H9 (cell line): Measurements from ENCODE around the gene GSTO2. TPM values are rescaled to one million over a fixed set of nuclear protein-coding genes. Genes with fewer than 3 reads are reported as not detected.

Source experiments
- DNase-seq: peaks from one replicate; pipeline ENCODE4 v3.0.0-alpha.2; 2017
- H2AFZ ChIP-seq: one replicate; pipeline ENCODE4 v1.6.1; 2013; ENCODE audit warnings: mild to moderate bottlenecking, low read length, control low read depth, moderate library complexity
- H2AK5ac ChIP-seq: 2 replicates; pipeline ENCODE4 v1.6.1; 2013; ENCODE audit warnings: low read length, control low read depth, mixed read lengths; ENCODE audit not compliant: insufficient read length
- H2BK120ac ChIP-seq: one replicate; pipeline ENCODE4 v1.6.1; 2013; ENCODE audit warnings: low read depth, mild to moderate bottlenecking, low read length, control low read depth, inconsistent platforms; ENCODE audit not compliant: poor library complexity, severe bottlenecking
- H2BK12ac ChIP-seq: 2 replicates; pipeline ENCODE4 v1.6.1; 2013; ENCODE audit warnings: low read length, control low read depth, mixed read lengths, low read depth; ENCODE audit not compliant: insufficient read length
- H2BK15ac ChIP-seq: 2 replicates; pipeline ENCODE4 v1.6.1; 2013; ENCODE audit warnings: low read depth, low read length, control low read depth
- H2BK20ac ChIP-seq: one replicate; pipeline ENCODE4 v1.6.1; 2013; ENCODE audit warnings: low read depth, mild to moderate bottlenecking, low read length, control low read depth, inconsistent platforms; ENCODE audit not compliant: poor library complexity, severe bottlenecking
- H2BK5ac ChIP-seq: 2 replicates; pipeline ENCODE4 v1.6.1; 2013; ENCODE audit warnings: low read length, control low read depth, mixed read lengths; ENCODE audit not compliant: insufficient read length
- H3K14ac ChIP-seq: 2 replicates; pipeline ENCODE4 v1.6.1; 2013; ENCODE audit warnings: low read length, control low read depth; ENCODE audit not compliant: insufficient read depth
- H3K18ac ChIP-seq: 2 replicates; pipeline ENCODE4 v1.6.1; 2013; ENCODE audit warnings: low read depth, mild to moderate bottlenecking, mixed read lengths, low read length, control low read depth; ENCODE audit not compliant: insufficient read length
- H3K23ac ChIP-seq: 2 replicates; pipeline ENCODE4 v1.6.1; 2013; ENCODE audit warnings: low read length, control low read depth, mixed read lengths, low read depth; ENCODE audit not compliant: insufficient read length
- H3K23me2 ChIP-seq: 2 replicates; pipeline ENCODE4 v1.6.1; 2013; ENCODE audit warnings: low read depth, mild to moderate bottlenecking, mixed read lengths, low read length, control low read depth; ENCODE audit not compliant: insufficient read length, poor library complexity, severe bottlenecking
- H3K27ac ChIP-seq: 2 replicates; pipeline ENCODE4 v1.5.1; 2013; ENCODE audit warnings: low read length, control low read depth, mixed read lengths, low read depth; ENCODE audit not compliant: insufficient read length
- H3K27me3 ChIP-seq: 2 replicates; pipeline ENCODE4 v1.6.1; 2013; ENCODE audit warnings: low read length, control low read depth, inconsistent platforms; ENCODE audit not compliant: insufficient read depth
- H3K4ac ChIP-seq: 2 replicates; pipeline ENCODE4 v1.6.1; 2013; ENCODE audit warnings: low read depth, mild to moderate bottlenecking, control low read depth, inconsistent platforms, low read length, moderate library complexity
- H3K4me1 ChIP-seq: 2 replicates; pipeline ENCODE4 v1.6.1; 2013; ENCODE audit warnings: low read length, control low read depth, inconsistent platforms; ENCODE audit not compliant: insufficient read depth
- H3K4me2 ChIP-seq: 2 replicates; pipeline ENCODE4 v1.6.1; 2013; ENCODE audit warnings: low read length, control low read depth, mixed read lengths; ENCODE audit not compliant: insufficient read length, insufficient read depth
- H3K56ac ChIP-seq: 2 replicates; pipeline ENCODE4 v1.6.1; 2013; ENCODE audit warnings: low read depth, mild to moderate bottlenecking, mixed read lengths, low read length, control low read depth; ENCODE audit not compliant: insufficient read length
- H3K79me1 ChIP-seq: 2 replicates; pipeline ENCODE4 v1.6.1; 2013; ENCODE audit warnings: low read depth, mild to moderate bottlenecking, moderate library complexity, low read length, control low read depth, inconsistent platforms; ENCODE audit not compliant: insufficient read depth, poor library complexity, severe bottlenecking
- H3K79me2 ChIP-seq: 2 replicates; pipeline ENCODE4 v1.6.1; 2013; ENCODE audit warnings: low read length, control low read depth, inconsistent platforms; ENCODE audit not compliant: insufficient read depth
- H3K9ac ChIP-seq: 2 replicates; pipeline ENCODE4 v1.6.1; 2013; ENCODE audit warnings: low read length, control low read depth, mixed read lengths; ENCODE audit not compliant: insufficient read length; ENCODE audit errors: extremely low read depth
- H3K9me3 ChIP-seq: one replicate; pipeline ENCODE4 v1.6.1; 2013; ENCODE audit warnings: low read depth, low read length, inconsistent platforms; ENCODE audit not compliant: control insufficient read depth
- H3T11ph ChIP-seq: one replicate; pipeline ENCODE4 v1.6.1; 2013; ENCODE audit warnings: mild to moderate bottlenecking, low read length, control low read depth, inconsistent platforms
- H4K20me1 ChIP-seq: one replicate; pipeline ENCODE4 v1.6.1; 2013; ENCODE audit not compliant: control insufficient read depth, insufficient read length, insufficient read depth
- H4K5ac ChIP-seq: 2 replicates; pipeline ENCODE4 v1.6.1; 2013; ENCODE audit warnings: low read depth, mild to moderate bottlenecking, mixed read lengths, low read length, control low read depth; ENCODE audit not compliant: insufficient read length
- H4K8ac ChIP-seq: replicated peaks from 2 replicates; pipeline ENCODE4 v1.6.1; 2013; ENCODE audit warnings: low read length, control low read depth, mixed read lengths, low read depth; ENCODE audit not compliant: insufficient read length
- H4K91ac ChIP-seq: 2 replicates; pipeline ENCODE4 v1.6.1; 2013; ENCODE audit warnings: low read depth, mild to moderate bottlenecking, moderate library complexity, mixed read lengths, low read length, control low read depth; ENCODE audit not compliant: insufficient read length
- H3K27ac Mint-ChIP-seq, 3 experiments: 2 replicates in 2 of 3; 3 replicates in 1 of 3; pipeline ENCODE4 v1.8.0; 2020 to 2021; ENCODE audit warnings: mixed read lengths in 3 of 3, mild to moderate bottlenecking in 1 of 3, moderate library complexity in 1 of 3
- H3K27me3 Mint-ChIP-seq: 2 replicates; pipeline ENCODE4 v1.8.0; 2021; ENCODE audit warnings: low read depth, mild to moderate bottlenecking, moderate library complexity, mixed read lengths
- H3K36me3 Mint-ChIP-seq, 3 experiments: 2 replicates in 2 of 3; 3 replicates in 1 of 3; pipeline ENCODE4 v1.8.0; 2020 to 2021; ENCODE audit warnings: low read depth in 3 of 3, mixed read lengths in 3 of 3; ENCODE audit not compliant: insufficient read depth in 1 of 3
- H3K4me1 Mint-ChIP-seq, 2 experiments: 2 replicates each; pipeline ENCODE4 v1.8.0; 2020; ENCODE audit warnings: mixed read lengths in 2 of 2
- H3K4me3 Mint-ChIP-seq, 2 experiments: 2 replicates in 1 of 2; 3 replicates in 1 of 2; pipeline ENCODE4 v1.8.0; 2020 to 2021; ENCODE audit warnings: mild to moderate bottlenecking in 2 of 2, mixed read lengths in 2 of 2, moderate library complexity in 1 of 2
- H3K9me3 Mint-ChIP-seq, 2 experiments: 2 replicates in 1 of 2; 3 replicates in 1 of 2; pipeline ENCODE4 v1.8.0; 2020; ENCODE audit warnings: mild to moderate bottlenecking in 2 of 2, mixed read lengths in 2 of 2, moderate library complexity in 1 of 2
- WGBS: extraction: QIAGEN DNeasy Blood & Tissue Kit; methylation state at CpG from one replicate; pipeline ENCODE4 v1.1.7; 2013; ENCODE audit warnings: missing lambda C conversion rate, low lambda C conversion rate, mixed read lengths; ENCODE audit not compliant: insufficient read length; ENCODE audit errors: extremely low coverage; 5-methylcytosine and 5-hydroxymethylcytosine counted together
- total RNA-seq: library from RNA; stranded (reverse); gene quantifications from 2 replicates; pipeline ENCODE4 v1.2.1, GENCODE V29; 2021
- TF ChIP-seq, protein P1 (sequence below): fragments of 200-600 bp; sonication (generic); conservative IDR thresholded peaks from 3 replicates; pipeline ENCODE4 v1.8.0; 2021; ENCODE audit warnings: antibody characterized with exemption, mild to moderate bottlenecking

GSTO2 gene
- total RNA-seq, 1 experiment from 2014 or later = 14.5 TPM

DNA sequence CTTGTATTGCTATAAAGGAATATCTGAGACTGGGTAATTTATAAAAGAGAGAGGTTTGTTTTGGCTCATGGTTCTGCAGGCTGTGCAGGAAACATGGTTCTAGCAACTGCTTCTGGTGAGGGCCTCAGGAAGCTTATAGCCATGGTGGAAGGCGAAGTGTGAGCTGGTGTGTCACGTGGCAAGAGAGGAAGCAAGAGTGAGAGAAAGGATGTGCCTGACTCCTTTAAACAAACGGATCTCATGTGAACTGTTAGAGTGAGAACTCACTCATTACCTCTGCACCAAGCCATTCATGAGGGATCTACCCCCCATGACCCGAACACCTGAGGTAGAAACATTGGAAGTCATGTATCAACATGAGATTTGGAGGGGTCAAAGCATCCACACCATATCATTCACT is 77.0 kb downstream of the GSTO2 start:
- Histone ChIP-seq H3K9ac (no peak overlapping the region), H2BK15ac (no peak overlapping the region), H3K27me3 (no peaks in the 10 kb centered on the region; the same call in 1 of the 2 replicates), H2BK12ac (no peak overlapping the region), H3T11ph (no peak overlapping the region), H4K5ac (no peak overlapping the region), H3K56ac (no peak overlapping the region), H3K79me2 (no peaks in the 10 kb centered on the region), H3K9me3 (no peaks in the 10 kb centered on the region), H4K91ac (no peak overlapping the region), H3K4ac (no peak overlapping the region), H3K23me2 (no peaks in the 10 kb centered on the region), H3K4me2 (no peak overlapping the region), H2BK5ac (no peak overlapping the region), H4K20me1 (no peaks in the 10 kb centered on the region), H2AK5ac (no peak overlapping the region), H3K79me1 (no peaks in the 10 kb centered on the region), H2AFZ (no peak overlapping the region), H3K14ac (no peak overlapping the region), H3K23ac (no peak overlapping the region), H3K4me1 (peaks cover 8% of the 10 kb centered on the region; the same call in 1 of the 2 replicates), H2BK20ac (no peak overlapping the region), H2BK120ac (no peak overlapping the region), H4K8ac (no peak overlapping the region), H3K18ac (no peak overlapping the region), H3K27ac (no peak overlapping the region)
- H3K4me3 Mint-ChIP-seq = no peak overlapping the region
- no CpG with 5 or more reads among the region's 4 CpGs for WGBS
- no peaks in the 10 kb centered on the region; the same call in 1 of the 2 replicates for H3K27me3 Mint-ChIP-seq
- H3K27ac Mint-ChIP-seq = no peak overlapping the region
- H3K36me3 Mint-ChIP-seq = no peaks in the 10 kb centered on the region
- H3K4me1 Mint-ChIP-seq = peaks cover 5 to 7% of the 10 kb centered on the region in 2 experiments; a peak in 2 of 4 replicates
- no peak for DNase-seq
- TF ChIP-seq, protein P1, sequence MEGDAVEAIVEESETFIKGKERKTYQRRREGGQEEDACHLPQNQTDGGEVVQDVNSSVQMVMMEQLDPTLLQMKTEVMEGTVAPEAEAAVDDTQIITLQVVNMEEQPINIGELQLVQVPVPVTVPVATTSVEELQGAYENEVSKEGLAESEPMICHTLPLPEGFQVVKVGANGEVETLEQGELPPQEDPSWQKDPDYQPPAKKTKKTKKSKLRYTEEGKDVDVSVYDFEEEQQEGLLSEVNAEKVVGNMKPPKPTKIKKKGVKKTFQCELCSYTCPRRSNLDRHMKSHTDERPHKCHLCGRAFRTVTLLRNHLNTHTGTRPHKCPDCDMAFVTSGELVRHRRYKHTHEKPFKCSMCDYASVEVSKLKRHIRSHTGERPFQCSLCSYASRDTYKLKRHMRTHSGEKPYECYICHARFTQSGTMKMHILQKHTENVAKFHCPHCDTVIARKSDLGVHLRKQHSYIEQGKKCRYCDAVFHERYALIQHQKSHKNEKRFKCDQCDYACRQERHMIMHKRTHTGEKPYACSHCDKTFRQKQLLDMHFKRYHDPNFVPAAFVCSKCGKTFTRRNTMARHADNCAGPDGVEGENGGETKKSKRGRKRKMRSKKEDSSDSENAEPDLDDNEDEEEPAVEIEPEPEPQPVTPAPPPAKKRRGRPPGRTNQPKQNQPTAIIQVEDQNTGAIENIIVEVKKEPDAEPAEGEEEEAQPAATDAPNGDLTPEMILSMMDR = no peak
- H3K9me3 Mint-ChIP-seq = no peaks in the 10 kb centered on the region
